Right ventricle myocardium inferior (tissue), 1 donor: Measurements from ENCODE around the gene RLIM. TPM values are rescaled to one million over a fixed set of nuclear protein-coding genes. Genes with fewer than 3 reads are reported as not detected.

Experiments used
- ATAC-seq: fragments of 200-7000 bp; cut with Tn5 transposase; one replicate; pipeline ENCODE4 v1.9.1; 2020; ENCODE audit warnings: mild to moderate bottlenecking, moderate library complexity
- DNase-seq: peaks from one replicate; pipeline ENCODE4 v3.0.0; 2021; ENCODE audit errors: missing footprints
- intact Hi-C: fragments of 100-400 bp; cut with DNase I; formaldehyde crosslinking; loops from one replicate; pipeline ENCODE4 v1.11.0; 2022
- total RNA-seq: library from RNA; stranded (reverse); fragmentation: NEBNext Ultra II Directional; extraction: Animal tissue kit (Norgen Biotek cat#: 25700); gene quantifications from one replicate; pipeline ENCODE4 v1.2.1, GENCODE V29; 2021
- donor health status: DM: no; HTN: yes; CAD: no; lungs with severe emphysema.

The RLIM gene
- total RNA-seq, 1 donor from 2014 or later = 20.1 TPM

DNA sequence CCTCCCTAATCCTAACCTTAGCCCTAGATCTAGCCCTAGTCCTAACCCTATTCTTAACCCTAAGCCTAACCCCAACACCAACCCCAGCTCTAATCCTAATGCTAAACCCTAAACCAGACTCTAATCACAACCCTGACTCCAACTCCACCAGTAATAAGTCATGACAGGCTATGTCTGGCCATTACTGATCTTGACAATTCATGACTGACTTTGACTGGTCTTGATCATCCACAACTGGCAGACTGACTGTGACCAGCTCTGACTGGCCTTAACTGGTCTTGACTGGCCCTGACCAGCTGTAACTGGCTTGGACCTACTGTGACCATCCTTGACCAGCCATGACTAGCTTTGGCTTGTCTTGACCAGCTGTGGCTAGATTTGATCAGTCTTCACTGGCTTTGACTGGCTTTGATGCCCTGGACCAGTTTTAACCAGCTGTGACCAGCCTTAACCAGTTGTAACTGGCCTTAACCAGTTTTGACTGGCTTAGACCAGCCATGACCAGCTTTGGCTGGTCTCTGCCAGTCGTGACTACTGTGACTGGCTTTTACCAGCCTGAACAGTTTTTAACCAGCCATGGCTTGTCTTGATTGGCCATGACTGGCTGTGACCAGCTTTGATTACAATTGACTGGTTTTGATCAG lies 68.4 kb downstream of the RLIM start:
- ATAC-seq = no peak
- intact Hi-C loops = loop anchor here (10.0 kb wide), 1 partner anchor 691 kb away; the partner anchor contains the start of gene XIST
- no peak for DNase-seq

DNA sequence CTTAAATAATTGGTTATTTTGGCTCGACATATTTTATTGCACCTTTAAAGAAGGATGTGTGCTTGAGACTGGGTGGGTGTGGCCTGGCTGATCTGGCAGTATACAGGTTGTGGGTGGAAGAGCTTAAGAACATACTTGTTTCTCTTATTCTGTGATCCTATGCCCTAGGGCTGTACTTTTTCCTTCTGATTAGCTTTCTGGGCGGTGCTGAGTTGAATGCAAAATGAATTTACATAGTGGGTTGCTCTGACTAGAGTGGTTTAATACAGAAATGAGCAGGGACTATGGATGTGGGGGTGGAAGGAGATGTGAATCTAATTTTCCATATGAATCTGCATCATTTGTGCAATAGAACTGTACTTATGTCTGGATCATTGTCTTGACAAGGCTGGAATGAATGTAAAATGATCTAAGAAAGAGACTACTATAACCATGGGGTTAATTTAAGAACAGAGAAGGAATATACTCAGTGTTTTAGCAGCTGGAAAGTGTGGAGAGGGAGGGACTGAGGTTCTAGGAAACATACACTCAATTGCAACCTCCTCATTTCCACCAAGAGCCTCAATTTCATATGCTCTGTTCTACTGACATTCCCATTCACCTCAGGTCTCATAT lies 73.7 kb downstream of the RLIM start:
- ATAC-seq (no peak), DNase-seq (no peak)
- intact Hi-C loops = loop anchor here (10.0 kb wide), 1 partner anchor 686 kb away; the partner anchor contains the start of gene XIST

DNA sequence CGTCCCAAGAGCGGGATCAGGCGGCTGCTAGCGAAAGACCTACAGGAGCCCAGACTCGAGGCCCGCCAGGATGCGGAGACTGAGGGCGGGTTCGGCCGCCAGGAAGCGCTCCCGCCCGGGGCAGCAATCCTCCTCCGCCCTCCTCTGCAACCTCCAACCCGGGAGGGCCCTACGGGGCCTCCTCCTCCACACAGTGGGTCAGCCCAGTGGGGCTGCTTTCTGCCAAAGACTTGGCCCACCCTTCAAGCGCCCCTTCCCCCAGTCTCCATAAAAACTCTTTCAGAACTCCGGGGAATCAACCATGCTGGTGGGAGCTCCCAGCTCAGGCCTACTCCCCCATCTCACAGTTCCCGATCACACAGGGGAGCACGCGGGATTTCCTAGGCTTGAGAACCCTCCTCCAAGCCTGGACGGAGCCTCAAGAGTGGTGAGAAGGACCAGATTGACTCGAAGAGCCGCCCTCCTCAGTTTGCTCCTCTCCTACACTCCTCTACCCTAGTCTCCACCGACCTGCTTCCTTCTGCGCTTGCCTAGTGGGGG lies 77.5 kb downstream of the RLIM start:
- peak; percentile 76 for DNase-seq
- ATAC-seq = peak; percentile 51
- intact Hi-C loops = loop anchor here (2.0 to 10.0 kb wide), 4 partner anchors 78 to 245 kb away; partner anchors contain the start of genes RLIM and SLC16A2

DNA sequence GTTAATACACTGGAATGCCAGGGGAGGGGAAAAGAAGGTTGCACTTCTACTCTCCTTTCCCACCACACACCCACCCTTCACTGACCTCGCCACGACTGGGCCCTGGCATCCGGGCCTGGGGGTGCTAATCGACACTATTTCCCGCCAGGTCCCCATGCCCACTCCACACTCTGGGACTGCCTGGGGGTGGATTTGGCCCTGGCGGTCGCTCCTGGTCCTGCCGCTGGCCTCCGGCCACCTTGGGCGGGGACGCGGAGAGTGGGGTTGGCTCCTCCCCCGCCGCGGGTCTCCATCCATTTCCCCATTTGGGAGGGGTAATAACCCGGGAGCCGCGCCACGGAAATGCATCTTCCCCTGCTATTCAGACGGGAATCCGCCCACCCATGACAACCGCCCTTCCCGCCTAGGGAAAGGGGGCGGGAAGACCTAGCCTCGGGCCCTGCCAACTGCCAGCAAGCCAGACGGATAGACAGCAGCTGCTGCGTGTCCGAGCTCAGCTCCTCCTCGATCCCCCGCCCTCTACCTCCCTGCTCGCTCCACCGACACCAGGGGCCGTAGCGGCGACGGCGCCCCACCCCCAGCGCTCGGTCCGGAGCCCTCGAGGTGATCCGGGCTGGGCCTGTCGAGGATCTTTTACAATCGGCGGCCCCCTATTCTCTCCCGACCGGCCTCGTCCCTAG lies 78.1 kb downstream of the RLIM start:
- intact Hi-C loops = loop anchor here (2.0 to 10.0 kb wide), 4 partner anchors 79 to 244 kb away; partner anchors contain the start of genes RLIM and SLC16A2
- DNase-seq = peak; percentile 91
- peak; percentile 90 for ATAC-seq

DNA sequence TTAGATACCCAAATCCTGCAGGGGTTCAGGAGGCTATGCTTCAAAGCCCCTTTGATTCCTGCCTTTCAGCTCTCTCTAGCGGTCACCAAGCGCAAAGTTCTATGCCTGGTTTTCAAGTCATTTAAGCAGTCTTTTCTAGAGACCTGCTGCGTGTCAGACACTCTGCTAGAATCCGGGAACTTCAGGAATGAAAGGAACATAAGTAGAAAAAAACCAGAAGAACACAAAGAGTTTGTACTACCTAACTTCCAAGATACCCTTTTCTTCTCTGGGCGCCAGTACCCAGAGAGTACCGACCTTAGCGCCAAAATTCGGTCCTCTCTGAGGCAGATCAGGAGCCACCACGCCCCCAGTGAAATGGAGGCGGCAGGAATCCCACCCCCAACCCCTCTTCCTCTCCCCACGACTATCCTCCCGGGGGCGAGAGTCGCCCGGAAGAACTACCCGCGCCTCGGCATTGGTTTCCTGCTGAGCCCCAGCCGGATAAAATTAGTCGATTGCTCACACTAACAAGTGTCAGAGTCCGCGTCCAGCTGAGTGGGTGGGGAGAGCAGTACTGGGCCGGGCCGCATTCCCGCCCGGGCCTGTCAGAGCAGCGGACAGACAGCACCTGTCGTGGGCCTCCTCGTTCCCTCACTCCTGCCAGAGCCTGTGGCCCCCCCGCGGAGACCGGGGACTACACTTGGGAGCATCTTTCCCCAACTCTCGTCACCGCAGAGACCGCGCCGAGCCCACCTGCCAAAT lies 78.8 kb downstream of the RLIM start:
- peak; percentile 89 for ATAC-seq
- peak; percentile 89 for DNase-seq
- intact Hi-C loops = loop anchor here (2.0 to 10.0 kb wide), 4 partner anchors 79 to 243 kb away; partner anchors contain the start of genes RLIM and SLC16A2

Other genes starting within 250 kb of the RLIM start
- gene SLC16A2, start 193.1 kb downstream of the RLIM start, total RNA-seq = 8.2 TPM